ENCODE data around the gene CRPPA.

GRCh38 chr7:16465469-16466361 lies 44.4 kb upstream of the CRPPA start, which contains the start of gene SOSTDC1:
- no peak for TF ChIP-seq CTCF (IDR thresholded peaks at IDR 0.05)
- no peak for TF ChIP-seq EZH2 (IDR thresholded peaks at IDR 0.05; ENCODE audit: borderline replicate concordance, insufficient read depth, low read depth, low read length, poor library complexity, severe bottlenecking)
